Epithelial cell of proximal tubule (primary cell): ENCODE results near the gene SRSF5. TPM values are rescaled to one million over a fixed set of nuclear protein-coding genes. Genes with fewer than 3 reads are reported as not detected.
"Not testable (repeated sequence)": the region's sequence is repeated elsewhere in the genome, so short reads cannot be mapped to it uniquely, and the experiment has no call there.

Experiments used
- DNase-seq: peaks from one replicate; pipeline ENCODE4 v3.0.0-alpha.2; 2011; ENCODE audit warnings: low read depth
- H3K4me3 ChIP-seq: 2 replicates; pipeline ENCODE4 v1.5.1; 2011; ENCODE audit warnings: low read depth, mild to moderate bottlenecking, low read length
- total RNA-seq: library from RNA; depleted of rRNA; stranded (reverse); fragments of >200 nt; gene quantifications from 2 replicates; pipeline ENCODE4 v1.2.3, GENCODE V29; 2015
- TF ChIP-seq, protein P1 (sequence below): conservative IDR thresholded peaks from 2 replicates; pipeline ENCODE4 v1.5.1; 2012; ENCODE audit warnings: low read depth, mild to moderate bottlenecking, low read length

Gene SRSF5
- total RNA-seq = 95.4 and 151 TPM in 2 replicates

DNA sequence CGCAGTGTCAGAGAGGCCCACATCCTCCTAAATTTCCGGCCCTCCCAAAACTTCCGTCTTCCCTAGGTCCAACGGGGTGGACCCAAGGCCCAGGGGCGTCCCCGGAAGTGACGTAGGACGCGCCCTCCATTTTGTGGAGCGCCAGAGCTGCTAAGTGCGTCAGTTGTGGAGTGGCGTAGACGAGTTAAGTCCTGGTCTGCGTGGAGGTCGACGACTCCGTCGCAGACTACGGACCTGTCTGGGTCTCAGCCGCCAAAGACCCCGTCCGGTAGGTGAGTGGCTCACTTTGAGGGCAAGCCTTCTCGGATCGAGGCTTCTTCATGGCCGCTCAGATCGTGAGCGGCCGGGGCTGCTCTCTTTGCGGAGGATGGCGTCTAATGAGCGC is at the start of gene SRSF5:
SRSF5 (plus strand) TSS at position 159 of the 385 bp plus-strand sequence. CDS start 1,015 bp downstream, outside the sequence.
- H3K4me3 ChIP-seq = peak within 1 kb of the TSS; percentile 100
- peak; percentile 59 for DNase-seq
- TF ChIP-seq, protein P1, sequence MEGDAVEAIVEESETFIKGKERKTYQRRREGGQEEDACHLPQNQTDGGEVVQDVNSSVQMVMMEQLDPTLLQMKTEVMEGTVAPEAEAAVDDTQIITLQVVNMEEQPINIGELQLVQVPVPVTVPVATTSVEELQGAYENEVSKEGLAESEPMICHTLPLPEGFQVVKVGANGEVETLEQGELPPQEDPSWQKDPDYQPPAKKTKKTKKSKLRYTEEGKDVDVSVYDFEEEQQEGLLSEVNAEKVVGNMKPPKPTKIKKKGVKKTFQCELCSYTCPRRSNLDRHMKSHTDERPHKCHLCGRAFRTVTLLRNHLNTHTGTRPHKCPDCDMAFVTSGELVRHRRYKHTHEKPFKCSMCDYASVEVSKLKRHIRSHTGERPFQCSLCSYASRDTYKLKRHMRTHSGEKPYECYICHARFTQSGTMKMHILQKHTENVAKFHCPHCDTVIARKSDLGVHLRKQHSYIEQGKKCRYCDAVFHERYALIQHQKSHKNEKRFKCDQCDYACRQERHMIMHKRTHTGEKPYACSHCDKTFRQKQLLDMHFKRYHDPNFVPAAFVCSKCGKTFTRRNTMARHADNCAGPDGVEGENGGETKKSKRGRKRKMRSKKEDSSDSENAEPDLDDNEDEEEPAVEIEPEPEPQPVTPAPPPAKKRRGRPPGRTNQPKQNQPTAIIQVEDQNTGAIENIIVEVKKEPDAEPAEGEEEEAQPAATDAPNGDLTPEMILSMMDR = no peak

DNA sequence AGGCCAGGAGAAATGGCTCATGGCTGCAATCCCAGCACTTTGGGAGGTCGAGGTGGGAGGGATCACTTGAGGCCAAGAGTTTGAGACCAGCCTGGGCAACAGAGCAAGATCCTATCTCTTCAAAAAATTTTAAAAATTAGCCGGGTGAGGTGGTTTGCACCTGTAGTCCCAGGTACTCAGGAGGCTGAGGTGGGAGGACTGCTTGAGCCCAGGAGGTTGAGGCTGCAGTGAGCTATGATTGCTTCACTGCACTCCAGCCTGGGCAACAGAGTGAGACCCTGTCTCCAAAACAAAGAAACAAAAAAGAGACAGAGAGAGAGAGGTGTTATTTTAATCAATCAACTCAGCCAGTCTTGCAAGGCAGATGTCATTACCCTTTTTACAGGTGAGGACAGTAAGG is 48.3 kb upstream of the SRSF5 start:
- DNase-seq, H3K4me3 ChIP-seq: not testable (repeated sequence)

DNA sequence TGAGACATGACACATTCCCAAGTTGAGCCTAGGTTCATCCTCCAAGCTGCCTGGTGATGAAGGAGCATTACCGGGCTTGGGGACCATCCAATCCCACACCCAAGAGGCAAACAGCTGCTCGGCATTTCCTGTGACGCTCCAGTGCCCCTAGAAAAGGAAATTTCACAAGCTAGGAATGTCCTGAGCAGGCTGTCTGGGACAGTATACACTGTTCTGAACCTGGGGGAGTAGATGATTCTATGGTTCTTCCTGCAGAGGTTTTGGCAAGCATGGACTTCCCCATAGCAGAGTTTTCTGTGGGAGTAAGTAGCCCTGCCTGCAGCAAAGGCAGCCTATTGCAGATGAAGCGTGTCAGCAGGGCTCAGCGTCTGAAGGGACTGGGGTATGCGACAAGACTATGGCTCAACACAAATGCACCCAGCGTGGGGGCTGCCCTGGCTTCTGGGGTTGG is 47.4 kb upstream of the SRSF5 start:
- peak; percentile 91 for DNase-seq
- no peak overlapping the region for H3K4me3 ChIP-seq
- TF ChIP-seq, protein P1 = no peak

DNA sequence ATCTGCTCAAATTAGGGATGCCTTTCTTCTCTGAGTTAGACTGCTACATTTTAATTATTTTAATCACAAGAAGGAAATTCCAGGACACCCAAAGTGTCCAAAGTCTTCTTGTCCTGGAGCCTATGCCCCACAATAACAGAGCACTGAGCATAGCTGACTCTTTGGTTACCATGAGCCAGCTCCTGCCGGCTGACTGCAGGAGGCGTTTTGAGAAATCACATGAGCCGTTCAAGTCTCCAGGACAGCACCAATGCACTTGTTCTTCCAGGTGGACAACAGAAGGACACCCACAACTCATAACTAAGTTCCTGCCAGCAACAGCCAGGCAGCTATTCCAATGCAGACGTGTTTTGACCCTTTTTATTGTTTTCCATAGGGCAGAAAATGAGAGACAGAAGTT is 46.0 kb upstream of the SRSF5 start:
- no peak for DNase-seq
- H3K4me3 ChIP-seq = no peak overlapping the region
- TF ChIP-seq, protein P1 = peak; percentile 31

DNA sequence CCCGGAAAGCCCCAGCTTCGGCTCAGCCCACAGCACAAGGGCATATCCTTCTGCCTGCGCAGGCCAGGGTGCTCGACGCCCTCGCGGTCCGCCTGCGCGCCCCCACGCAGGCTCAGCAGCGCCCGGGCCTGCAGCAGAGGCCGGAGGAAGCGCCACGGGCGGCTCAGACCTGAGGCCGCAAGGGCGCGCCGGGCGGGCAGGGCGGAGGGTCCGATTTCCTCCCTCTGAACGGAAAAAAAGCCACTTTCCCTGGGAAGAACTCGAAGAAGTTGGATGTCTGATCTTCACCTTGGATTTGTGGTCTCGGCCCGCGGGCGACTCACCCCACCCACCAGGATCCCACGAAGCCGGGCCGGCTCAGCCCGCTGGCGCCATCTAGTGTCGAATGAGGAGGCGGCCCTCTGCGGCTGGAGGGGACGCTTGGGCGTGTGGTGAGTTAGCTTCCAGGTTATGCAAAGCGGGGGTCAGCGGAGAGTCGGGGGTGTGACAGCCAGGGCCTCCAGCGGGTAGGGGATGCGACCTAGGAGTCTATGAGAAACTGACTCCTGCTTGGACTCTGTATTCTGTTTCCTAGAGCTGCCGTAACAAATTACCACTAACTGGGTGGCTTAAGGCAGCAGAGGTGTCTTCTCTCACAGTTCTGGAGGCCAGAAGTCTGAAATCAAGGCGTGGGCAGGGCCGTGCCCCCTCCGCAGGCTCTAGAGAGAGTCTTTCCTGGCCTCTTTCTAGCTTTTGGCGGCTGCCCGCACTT is 40.0 kb upstream of the SRSF5 start:
- TF ChIP-seq, protein P1 = peak; percentile 95
- H3K4me3 ChIP-seq = peak overlapping the region; percentile 43
- no peak for DNase-seq

- no peak overlapping the region for H3K4me3 ChIP-seq
- DNase-seq = no peak
- TF ChIP-seq, protein P1 = no peak
Observed at GRCh38 chr14:69727860-69728259, 39.1 kb upstream of the SRSF5 start.

- not testable (repeated sequence) for H3K4me3 ChIP-seq, DNase-seq
Observed at GRCh38 chr14:69731919-69732598, 34.9 kb upstream of the SRSF5 start.

DNA sequence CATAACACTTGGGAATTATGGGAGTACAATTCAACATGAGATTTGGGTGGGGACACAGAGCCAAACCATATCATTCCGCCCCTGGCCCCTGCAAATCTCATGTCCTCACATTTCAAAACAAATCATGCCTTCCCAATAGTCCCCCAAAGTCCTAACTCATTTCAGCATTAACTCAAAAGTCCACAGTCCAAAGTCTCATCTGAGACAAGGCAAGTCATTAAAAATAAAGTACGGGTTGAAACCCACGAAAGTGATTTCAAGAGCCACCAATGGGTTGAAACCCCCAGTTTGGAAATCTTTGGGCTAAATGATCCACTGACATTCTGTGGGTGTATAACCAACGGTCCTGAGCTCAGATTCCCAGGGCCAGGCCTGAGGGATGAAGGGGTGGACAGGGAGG is 30.5 kb upstream of the SRSF5 start:
- not testable (repeated sequence) for H3K4me3 ChIP-seq, DNase-seq
